Ascending aorta (tissue), 2 donors: Measurements from ENCODE around the gene LY6G5C. TPM values are rescaled to one million over a fixed set of nuclear protein-coding genes. Genes with fewer than 3 reads are reported as not detected.

Source experiments
- DNase-seq, 2 donors: peaks; one replicate each; pipeline ENCODE4 v3.0.0-alpha.2; 2019; ENCODE audit warnings: low spot score in 2 of 2
- H3K27ac ChIP-seq, 2 donors: fragments of 200-600 bp; sonication (generic); one replicate each; pipeline ENCODE4 v1.5.1; 2016 to 2017; ENCODE audit warnings: mild to moderate bottlenecking in 1 of 2
- H3K27me3 ChIP-seq: fragments of 200-600 bp; sonication (generic); one replicate; pipeline ENCODE4 v1.5.1; 2017
- H3K36me3 ChIP-seq, 2 donors: fragments of 200-600 bp; sonication (generic); one replicate each; pipeline ENCODE4 v1.5.1; 2016
- H3K4me1 ChIP-seq, 2 donors: fragments of 200-600 bp; sonication (generic); one replicate each; pipeline ENCODE4 v1.5.1; 2016 to 2017; ENCODE audit warnings: mild to moderate bottlenecking in 1 of 2
- H3K4me3 ChIP-seq, 2 donors: fragments of 200-600 bp; sonication (generic); one replicate each; pipeline ENCODE4 v1.5.1; 2016 to 2017; ENCODE audit warnings: mild to moderate bottlenecking in 1 of 2
- H3K9me3 ChIP-seq, 2 donors: fragments of 200-600 bp; sonication (generic); one replicate each; pipeline ENCODE4 v1.5.1; 2016
- CTCF ChIP-seq, 3 experiments: fragments of 200-600 bp in 2 of 3; fragments of 450-650 bp in 1 of 3; sonication (generic) in 2 of 3; IDR thresholded peaks; one replicate each; pipeline ENCODE4 v1.5.1; 2016 to 2019; ENCODE audit warnings: antibody characterized with exemption in 3 of 3, mild to moderate bottlenecking in 1 of 3, moderate library complexity in 1 of 3
- intact Hi-C: fragments of 100-400 bp; cut with DNase I; formaldehyde crosslinking; loops from one replicate; pipeline ENCODE4 v1.15.1; 2023
- total RNA-seq: library from RNA; depleted of rRNA; stranded (reverse); fragments of >200 nt; gene quantifications from one replicate; pipeline ENCODE4 v1.1.0, GENCODE V29; 2016

Gene LY6G5C
- total RNA-seq, result 0.96 TPM

- intact Hi-C loops, result loop anchor here (1.0 to 5.0 kb wide), 5 partner anchors 48 to 272 kb away; partner anchors contain the start of genes DDAH2 and NEU1
- peaks cover 2 to 5% of the 10 kb centered on the region in 2 donors for H3K4me1 ChIP-seq
- H3K27me3 ChIP-seq, result no peaks in the 10 kb centered on the region
- peak within 1 kb of the TSS; percentile 62 to 64 for H3K27ac ChIP-seq
- peak within 1 kb of the TSS; percentile 62 to 86 for H3K4me3 ChIP-seq
- peak; percentile 81 to 83 (median 82) for TF ChIP-seq CTCF (IDR thresholded peaks at IDR 0.05)
- no peaks in the 10 kb centered on the region for H3K9me3 ChIP-seq
- DNase-seq, result peak; percentile 47 to 91
- peaks cover 0 to 2% of the 10 kb centered on the region in 2 donors for H3K36me3 ChIP-seq
These were observed at the start of gene LY6G5C for GRCh38 chr6:31680226-31681134. Gene LY6G5C (minus strand): TSS chr6:31681067. CDS start chr6:31680373, 694 bp downstream.

- peak overlapping the region; percentile 95 to 99 for H3K27ac ChIP-seq
- peaks cover 52 to 58% of the 10 kb centered on the region in 2 donors for H3K36me3 ChIP-seq
- no peaks in the 10 kb centered on the region for H3K27me3 ChIP-seq
- peak overlapping the region; percentile 69 to 96 for H3K4me3 ChIP-seq
- H3K9me3 ChIP-seq, result no peaks in the 10 kb centered on the region
- H3K4me1 ChIP-seq, result peaks cover 22 to 32% of the 10 kb centered on the region in 2 donors
- TF ChIP-seq CTCF (IDR thresholded peaks at IDR 0.05), result peak in 1 of 3 experiments; percentile 15
- intact Hi-C loops, result loop anchor here (1.0 to 10.0 kb wide), 8 partner anchors 9 to 425 kb away; partner anchors contain the start of genes ABHD16A, ATP6V1G2, CSNK2B and LY6G5C
- DNase-seq, result peak; percentile 65 to 94
These were observed 49.2 kb upstream of the LY6G5C start for GRCh38 chr6:31729979-31730630.

- peak in 1 of 3 experiments; percentile 68 for TF ChIP-seq CTCF (IDR thresholded peaks at IDR 0.05)
- intact Hi-C loops, result loop anchor here (1.0 to 2.0 kb wide), 6 partner anchors 10 to 216 kb away; partner anchors contain the start of genes ABHD16A, CSNK2B, LY6G5C and VARS1
- H3K36me3 ChIP-seq, result peaks cover 52 to 58% of the 10 kb centered on the region in 2 donors
- peak overlapping the region; percentile 95 to 99 for H3K27ac ChIP-seq
- peak overlapping the region; percentile 69 to 96 for H3K4me3 ChIP-seq
- DNase-seq, result peak; percentile 83 to 96
- peaks cover 22 to 31% of the 10 kb centered on the region in 2 donors for H3K4me1 ChIP-seq
- H3K27me3 ChIP-seq, result no peaks in the 10 kb centered on the region
- no peaks in the 10 kb centered on the region for H3K9me3 ChIP-seq
These were observed 48.7 kb upstream of the LY6G5C start for GRCh38 chr6:31729515-31729978.

GRCh38 chr6:31728767-31729514 is 48.1 kb upstream of the LY6G5C start, which contains the start of gene DDAH2:
Gene DDAH2 (minus strand): TSS chr6:31729299. CDS start chr6:31729161, 138 bp downstream.
- Histone ChIP-seq H3K4me1 (peaks cover 16 to 25% of the 10 kb centered on the region in 2 donors), H3K27ac (peak within 1 kb of the TSS; percentile 95 to 99), H3K4me3 (peak within 1 kb of the TSS; percentile 69 to 96), H3K9me3 (no peaks in the 10 kb centered on the region), H3K27me3 (no peaks in the 10 kb centered on the region), H3K36me3 (peaks cover 52 to 56% of the 10 kb centered on the region in 2 donors)
- intact Hi-C loops, result loop anchor here (1.0 to 2.0 kb wide), 6 partner anchors 10 to 216 kb away; partner anchors contain the start of genes ABHD16A, CSNK2B, LY6G5C and VARS1
- peak in 2 of 3 experiments; percentile 62 for TF ChIP-seq CTCF (IDR thresholded peaks at IDR 0.05)
- no peak for DNase-seq
